ENCODE measurements around the gene DAW1.

- TF ChIP-seq CTCF (IDR thresholded peaks at IDR 0.05; ENCODE audit: low read depth, low read length) = no peak
- TF ChIP-seq EZH2phosphoT487 (IDR thresholded peaks at IDR 0.05; ENCODE audit: low read depth) = no peak
Measured at GRCh38 chr2:227855440-227855839, 16.0 kb upstream of the DAW1 start.
